Activated CD8-positive, alpha-beta T cell treated with anti-CD3 and anti-CD28 coated beads, Interleukin-2, amount 10 ng/mL, durations not matched to agents 7 days and 5 days (primary cell): ENCODE data around the gene SEMA7A. TPM values are rescaled to one million over a fixed set of nuclear protein-coding genes. Genes with fewer than 3 reads are reported as not detected.

Source experiments
- ATAC-seq: fragments of 150-1000 bp; cut with Tn5 transposase; one replicate; pipeline ENCODE4 v1.10.0; 2021; ENCODE audit warnings: moderate library complexity
- CTCF ChIA-PET: fragments of 350-600 bp; sonication (Branson Sonifier 250); formaldehyde crosslinking; loops from one replicate; lab custom pipeline; 2021; ENCODE audit warnings: antibody characterized with exemption; lab: Charles Lee
- POLR2A ChIA-PET: fragments of 350-600 bp; sonication (Branson Sonifier 250); formaldehyde crosslinking; loops from one replicate; lab custom pipeline; 2021; ENCODE audit warnings: antibody characterized with exemption; lab: Charles Lee
- DNase-seq: peaks from one replicate; pipeline ENCODE4 v3.0.0-alpha.2; 2020
- H3K27ac Mint-ChIP-seq: one replicate; pipeline ENCODE4 v1.8.0; 2021; ENCODE audit warnings: mild to moderate bottlenecking, mixed read lengths
- H3K27me3 Mint-ChIP-seq: one replicate; pipeline ENCODE4 v1.8.0; 2021; ENCODE audit warnings: low read depth, mixed read lengths
- H3K36me3 Mint-ChIP-seq: one replicate; pipeline ENCODE4 v1.8.0; 2021; ENCODE audit warnings: low read depth, mixed read lengths
- H3K4me1 Mint-ChIP-seq: one replicate; pipeline ENCODE4 v1.8.0; 2021; ENCODE audit warnings: low read depth, mixed read lengths
- H3K4me3 Mint-ChIP-seq: one replicate; pipeline ENCODE4 v1.8.0; 2021; ENCODE audit warnings: mild to moderate bottlenecking, mixed read lengths
- H3K9me3 Mint-ChIP-seq: one replicate; pipeline ENCODE4 v1.8.0; 2022; ENCODE audit warnings: mixed read lengths; ENCODE audit not compliant: insufficient read depth
- total RNA-seq, 2 experiments: library from RNA; stranded (reverse); gene quantifications; one replicate each; pipeline ENCODE4 v1.2.3, GENCODE V29; 2021

SEMA7A gene
- total RNA-seq, 2 experiments from 2014 or later = 16.1 to 16.9 TPM

DNA sequence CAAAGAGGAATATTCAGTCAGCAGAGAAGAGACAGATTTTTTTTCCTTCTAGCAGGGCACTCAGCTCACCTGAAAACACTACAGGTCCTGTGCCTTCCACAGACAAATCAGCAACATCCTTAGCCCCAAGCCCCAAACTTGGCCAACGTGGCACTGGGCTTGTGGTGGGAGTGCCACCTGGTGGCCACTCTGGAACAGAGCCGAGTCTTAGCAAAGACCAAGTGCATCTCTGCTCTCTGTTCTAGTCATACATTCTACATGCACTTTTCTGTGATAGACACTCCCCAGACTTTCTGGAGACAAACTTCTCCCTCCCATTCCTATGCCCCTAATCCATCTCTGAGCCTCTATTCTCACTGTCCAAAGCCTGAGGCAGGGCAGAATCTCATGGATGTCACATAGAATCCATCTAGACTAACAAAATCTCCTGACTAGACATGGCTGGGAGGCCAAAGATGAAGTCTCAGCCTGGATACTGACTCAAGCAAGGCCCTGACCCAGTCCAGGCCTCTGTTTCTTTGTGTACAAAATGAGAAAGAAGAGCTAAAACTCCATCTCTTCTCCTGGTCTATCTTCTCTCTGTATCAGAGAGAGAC lies 5.1 kb upstream of the SEMA7A start:
- H3K27me3 Mint-ChIP-seq = no peaks in the 10 kb centered on the region
- no peak overlapping the region for H3K4me3 Mint-ChIP-seq
- CTCF ChIA-PET = interaction anchor here (0.6 to 27.0 kb wide), 21 partner anchors 10 to 348 kb away, joined by 3 to 677 read pairs (median 4); no protein-coding TSS in a partner anchor
- POLR2A ChIA-PET = interaction anchor here (1.1 to 2.0 kb wide), 4 partner anchors 22 to 60 kb away, joined by 3 to 9 read pairs (median 7); partner anchors contain the start of gene UBL7
- H3K36me3 Mint-ChIP-seq = no peaks in the 10 kb centered on the region
- H3K9me3 Mint-ChIP-seq = no peaks in the 10 kb centered on the region
- peak; percentile 72 for ATAC-seq
- no peak overlapping the region for H3K27ac Mint-ChIP-seq
- peak; percentile 88 for DNase-seq
- H3K4me1 Mint-ChIP-seq = peaks cover 55% of the 10 kb centered on the region

GRCh38 chr15:74438206-74438605 lies 4.4 kb upstream of the SEMA7A start:
- Mint-ChIP-seq H3K9me3 (no peaks in the 10 kb centered on the region), H3K27me3 (no peaks in the 10 kb centered on the region), H3K36me3 (no peaks in the 10 kb centered on the region), H3K4me3 (no peak overlapping the region), H3K4me1 (peaks cover 54% of the 10 kb centered on the region), H3K27ac (no peak overlapping the region)
- no peak for ATAC-seq
- ChIA-PET CTCF (interaction anchor here (0.6 to 27.0 kb wide), 16 partner anchors 11 to 349 kb away, joined by 3 to 677 read pairs (median 4); no protein-coding TSS in a partner anchor), POLR2A (interaction anchor here (1.5 to 2.0 kb wide), 2 partner anchors 54 to 56 kb away, joined by 6 to 8 read pairs; no protein-coding TSS in a partner anchor)
- DNase-seq = no peak

DNA sequence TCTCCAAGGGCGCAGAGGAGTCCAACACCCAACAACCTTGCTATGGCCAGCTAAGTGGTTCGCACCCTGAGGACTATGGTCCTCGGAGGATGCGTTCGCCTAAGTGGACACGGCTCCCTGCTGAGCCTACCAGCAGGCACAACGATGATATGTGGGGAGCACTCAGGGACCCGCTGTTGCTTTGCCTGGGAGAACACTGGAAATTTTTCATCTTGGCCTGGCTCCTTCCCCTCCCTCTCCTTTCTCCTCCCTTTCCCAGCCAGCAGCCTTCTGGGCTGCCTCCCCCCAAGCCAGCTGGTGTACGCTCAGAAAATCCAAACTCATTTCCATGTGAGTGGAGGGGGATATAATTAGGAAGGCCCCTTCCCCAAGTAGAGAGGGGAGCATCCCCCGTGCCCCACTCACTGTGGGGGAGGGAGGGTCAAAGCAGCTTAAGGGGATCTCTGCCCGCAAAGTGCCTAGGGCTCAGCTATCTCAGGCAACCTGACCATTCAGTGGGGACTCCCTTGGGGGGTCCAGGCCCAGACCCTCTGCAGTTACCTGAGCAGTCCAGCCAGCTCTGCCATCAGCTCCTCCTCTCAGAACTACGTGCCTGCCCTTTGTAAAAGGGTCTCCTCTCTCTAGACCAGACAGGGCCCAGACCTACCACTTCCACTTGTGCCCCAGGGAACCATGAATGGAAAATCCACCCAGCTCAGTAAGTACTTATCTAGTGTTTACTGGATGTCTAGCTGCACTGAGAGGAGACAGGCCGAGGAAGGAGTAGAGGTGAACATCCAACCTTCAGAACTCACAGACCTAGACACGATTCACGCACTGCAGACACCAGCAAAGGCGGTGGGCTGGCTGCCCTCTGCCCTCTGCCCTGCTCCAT lies 742 bp upstream of the SEMA7A start:
- no peaks in the 10 kb centered on the region for H3K9me3 Mint-ChIP-seq
- H3K36me3 Mint-ChIP-seq = no peaks in the 10 kb centered on the region
- H3K4me1 Mint-ChIP-seq = peaks cover 71% of the 10 kb centered on the region
- H3K27me3 Mint-ChIP-seq = no peaks in the 10 kb centered on the region
- ChIA-PET POLR2A (interaction anchor here (1.0 to 4.2 kb wide), 7 partner anchors 24 to 60 kb away, joined by 3 to 35 read pairs (median 9); partner anchors contain the start of gene UBL7), CTCF (interaction anchor here (1.0 to 27.0 kb wide), 8 partner anchors 9 to 111 kb away, joined by 3 to 677 read pairs (median 4); partner anchors contain the start of gene ARID3B)
- no peak for DNase-seq
- peak overlapping the region; percentile 88 for H3K27ac Mint-ChIP-seq
- no peak for ATAC-seq
- peak overlapping the region; percentile 80 for H3K4me3 Mint-ChIP-seq

DNA sequence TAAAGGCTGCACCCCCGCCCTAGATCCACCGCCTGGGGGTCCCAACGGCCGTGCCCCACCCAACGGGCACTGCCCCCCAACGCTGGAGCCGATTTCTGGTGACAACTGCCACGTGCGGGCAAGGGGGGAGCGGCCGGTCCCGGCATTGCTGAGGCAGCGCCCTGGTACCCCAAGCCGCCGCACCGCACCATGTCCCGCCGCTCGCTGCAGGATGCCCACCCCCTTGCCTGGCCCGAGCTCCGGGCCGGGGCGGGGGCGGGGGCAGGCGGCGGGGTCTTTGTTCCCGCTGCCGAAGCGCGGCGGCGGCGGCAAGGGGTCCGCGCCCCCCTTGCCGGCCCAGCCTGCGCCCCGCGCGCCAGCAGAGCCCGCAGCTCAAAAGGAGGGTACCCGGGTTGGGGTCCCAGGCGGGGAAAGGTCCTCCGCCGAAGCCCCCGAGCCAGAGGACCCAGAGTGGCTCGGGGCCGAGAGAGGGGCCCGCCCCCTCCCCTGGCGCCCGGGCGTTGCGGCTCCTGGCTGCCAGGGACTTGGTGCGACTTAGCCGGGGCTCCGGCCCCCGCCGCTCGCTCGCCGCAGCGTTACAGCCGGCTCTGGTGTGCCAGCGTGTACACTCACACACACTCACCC lies 678 bp downstream of the SEMA7A start:
- ChIA-PET POLR2A (interaction anchor here (0.6 to 4.2 kb wide), 5 partner anchors 30 to 51 kb away, joined by 3 to 35 read pairs (median 11); no protein-coding TSS in a partner anchor), CTCF (interaction anchor here (1.1 to 27.0 kb wide), 3 partner anchors 21 to 54 kb away, joined by 3 to 677 read pairs (median 39); no protein-coding TSS in a partner anchor)
- H3K4me3 Mint-ChIP-seq = peak overlapping the region; percentile 83
- H3K36me3 Mint-ChIP-seq = peaks cover under 1% of the 10 kb centered on the region
- H3K9me3 Mint-ChIP-seq = no peaks in the 10 kb centered on the region
- H3K27me3 Mint-ChIP-seq = no peaks in the 10 kb centered on the region
- H3K4me1 Mint-ChIP-seq = peaks cover 75% of the 10 kb centered on the region
- DNase-seq (no peak), ATAC-seq (no peak)
- no peak overlapping the region for H3K27ac Mint-ChIP-seq

DNA sequence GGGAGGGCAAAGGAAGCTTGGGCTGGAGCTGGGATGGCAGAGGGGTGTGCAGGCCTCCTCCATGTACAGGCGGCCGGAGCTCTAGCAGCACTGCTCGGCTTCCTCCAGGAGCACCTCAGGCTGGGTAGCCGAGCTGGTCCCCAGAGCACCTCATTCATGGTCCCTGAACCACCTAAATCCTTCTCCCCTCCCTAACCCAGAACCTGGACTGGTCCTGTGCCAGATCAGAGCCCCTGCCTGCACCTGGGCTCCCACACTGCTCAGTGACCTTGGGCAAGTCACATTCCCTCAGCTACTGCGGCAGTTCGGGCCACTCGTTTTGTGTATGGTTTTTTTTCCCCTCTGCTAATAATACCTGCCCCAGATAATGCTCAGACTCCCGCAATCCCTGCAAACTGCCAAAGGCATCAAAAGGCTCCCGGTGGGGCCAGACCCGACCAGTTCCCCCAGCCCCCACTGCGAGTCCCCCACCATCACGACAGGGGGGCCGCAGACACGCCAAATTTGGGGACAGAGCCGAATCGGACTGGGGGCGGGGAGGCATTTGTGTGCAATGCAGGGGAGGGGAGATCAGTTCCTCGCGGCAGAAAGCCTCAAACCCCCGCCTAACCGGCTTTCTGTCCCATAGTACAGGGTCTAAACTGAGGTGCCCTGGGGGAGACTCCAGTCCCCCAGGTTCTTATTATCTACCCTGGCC lies 1.3 kb downstream of the SEMA7A start:
- Mint-ChIP-seq H3K27me3 (no peaks in the 10 kb centered on the region), H3K9me3 (no peaks in the 10 kb centered on the region), H3K36me3 (peaks cover 5% of the 10 kb centered on the region), H3K4me1 (peaks cover 81% of the 10 kb centered on the region), H3K4me3 (peak overlapping the region; percentile 83), H3K27ac (peak overlapping the region; percentile 73)
- CTCF ChIA-PET = interaction anchor here (1.1 to 27.0 kb wide), 5 partner anchors 12 to 53 kb away, joined by 3 to 677 read pairs (median 7); no protein-coding TSS in a partner anchor
- POLR2A ChIA-PET = interaction anchor here (0.6 to 4.2 kb wide), 6 partner anchors 29 to 54 kb away, joined by 3 to 35 read pairs (median 13); no protein-coding TSS in a partner anchor
- DNase-seq (no peak), ATAC-seq (no peak)

GRCh38 chr15:74431645-74432044 lies 2.1 kb downstream of the SEMA7A start:
- no peak for DNase-seq
- ATAC-seq = no peak
- ChIA-PET POLR2A (interaction anchor here (0.6 to 4.2 kb wide), 4 partner anchors 19 to 53 kb away, joined by 3 to 35 read pairs (median 17); no protein-coding TSS in a partner anchor), CTCF (interaction anchor here (1.1 to 27.0 kb wide), 6 partner anchors 11 to 58 kb away, joined by 3 to 677 read pairs (median 6); no protein-coding TSS in a partner anchor)
- peaks cover 9% of the 10 kb centered on the region for H3K36me3 Mint-ChIP-seq
- no peaks in the 10 kb centered on the region for H3K27me3 Mint-ChIP-seq
- H3K9me3 Mint-ChIP-seq = no peaks in the 10 kb centered on the region
- H3K4me1 Mint-ChIP-seq = peaks cover 83% of the 10 kb centered on the region
- H3K27ac Mint-ChIP-seq = peak overlapping the region; percentile 27
- H3K4me3 Mint-ChIP-seq = peak overlapping the region; percentile 83

DNA sequence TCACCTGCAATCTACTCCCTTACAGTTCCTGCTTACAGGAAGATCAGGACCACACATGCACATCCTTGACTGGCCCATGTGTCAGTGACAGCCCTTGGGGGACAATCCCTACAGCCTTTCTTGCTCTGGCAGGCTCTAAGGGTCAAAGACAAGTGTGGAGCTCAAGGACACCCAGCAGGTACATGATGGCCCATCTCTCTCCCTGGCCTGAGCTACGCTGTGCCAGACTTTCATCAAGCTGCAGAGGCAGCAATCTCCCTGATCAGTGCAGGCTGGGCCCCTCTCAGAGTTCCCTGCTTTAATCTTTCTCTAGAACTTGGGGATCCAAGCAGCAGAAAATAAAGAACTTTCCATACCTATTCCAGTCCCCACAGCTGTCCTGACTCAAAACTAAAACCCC lies 2.6 kb downstream of the SEMA7A start:
- DNase-seq (no peak), ATAC-seq (no peak)
- H3K27me3 Mint-ChIP-seq = no peaks in the 10 kb centered on the region
- no peaks in the 10 kb centered on the region for H3K9me3 Mint-ChIP-seq
- ChIA-PET POLR2A (interaction anchor here (1.0 to 4.2 kb wide), 4 partner anchors 18 to 55 kb away, joined by 4 to 35 read pairs (median 17); no protein-coding TSS in a partner anchor), CTCF (interaction anchor here (1.2 to 27.0 kb wide), 5 partner anchors 11 to 59 kb away, joined by 3 to 677 read pairs (median 7); no protein-coding TSS in a partner anchor)
- H3K36me3 Mint-ChIP-seq = peaks cover 14% of the 10 kb centered on the region
- peak overlapping the region; percentile 83 for H3K4me3 Mint-ChIP-seq
- H3K27ac Mint-ChIP-seq = no peak overlapping the region
- H3K4me1 Mint-ChIP-seq = peaks cover 83% of the 10 kb centered on the region

DNA sequence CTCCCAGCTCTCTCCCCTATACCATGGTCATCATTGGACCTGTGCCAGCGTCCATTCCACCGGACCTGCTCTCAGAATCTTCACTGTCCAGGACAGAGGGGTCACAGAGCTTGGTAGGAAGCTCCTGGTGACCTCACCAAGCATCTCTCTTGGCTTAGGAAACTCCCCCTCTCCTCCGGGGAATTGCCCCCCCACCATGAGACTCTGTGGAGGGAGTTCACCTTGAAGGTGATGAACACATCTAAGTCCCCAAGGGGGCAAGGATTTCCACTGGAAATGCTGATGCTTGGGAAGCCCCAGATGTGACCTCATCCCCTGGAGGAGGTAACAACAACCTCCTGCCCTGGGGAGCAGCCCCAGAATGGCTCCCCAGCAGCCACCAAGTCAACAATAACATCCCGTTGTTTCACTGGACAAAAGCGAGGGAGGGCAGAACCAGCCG lies 3.2 kb downstream of the SEMA7A start:
- Mint-ChIP-seq H3K4me3 (no peak overlapping the region), H3K27ac (no peak overlapping the region), H3K36me3 (peaks cover 14% of the 10 kb centered on the region), H3K9me3 (no peaks in the 10 kb centered on the region), H3K27me3 (no peaks in the 10 kb centered on the region), H3K4me1 (peaks cover 80% of the 10 kb centered on the region)
- ChIA-PET CTCF (interaction anchor here (1.2 to 27.0 kb wide), 5 partner anchors 12 to 59 kb away, joined by 3 to 677 read pairs (median 5); no protein-coding TSS in a partner anchor), POLR2A (interaction anchor here (0.8 to 3.7 kb wide), 4 partner anchors 18 to 54 kb away, joined by 3 to 29 read pairs (median 4); no protein-coding TSS in a partner anchor)
- DNase-seq = no peak
- ATAC-seq = no peak

DNA sequence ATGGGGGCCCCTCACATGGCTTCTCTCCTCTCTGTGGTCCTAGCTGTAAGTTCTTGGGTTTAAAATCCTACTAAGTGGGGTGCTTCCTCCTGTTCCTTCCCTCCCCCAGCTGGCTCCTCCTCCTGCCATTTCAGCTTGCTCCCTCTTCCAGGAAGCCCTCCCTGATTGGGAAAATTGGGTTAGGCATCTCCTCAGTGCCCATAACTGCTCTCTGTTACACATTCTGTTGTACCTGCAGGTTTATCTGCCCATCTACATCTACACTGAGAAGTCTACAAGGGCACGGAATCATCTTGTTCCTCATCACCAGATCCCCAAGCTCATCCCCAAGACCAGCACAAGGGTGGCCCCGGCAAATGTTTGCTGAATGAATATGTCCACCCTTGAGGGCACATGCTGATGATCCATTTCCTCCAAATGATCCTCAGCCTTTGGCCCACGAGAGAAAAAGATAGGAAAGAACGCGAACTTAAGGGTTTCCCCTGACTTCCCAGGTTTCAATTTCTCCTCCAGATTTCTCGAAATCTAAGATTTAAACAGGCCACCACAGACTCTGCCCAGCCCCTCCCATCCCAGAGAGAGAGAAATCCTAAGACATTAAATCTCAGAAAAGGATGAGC lies 3.9 kb downstream of the SEMA7A start:
- peak overlapping the region; percentile 62 for H3K27ac Mint-ChIP-seq

More for the DNA sequence above, 3.9 kb downstream of the SEMA7A start:
- no peak overlapping the region for H3K4me3 Mint-ChIP-seq
- no peaks in the 10 kb centered on the region for H3K27me3 Mint-ChIP-seq
- peaks cover 14% of the 10 kb centered on the region for H3K36me3 Mint-ChIP-seq
- H3K9me3 Mint-ChIP-seq = no peaks in the 10 kb centered on the region
- CTCF ChIA-PET = interaction anchor here (1.2 to 27.0 kb wide), 3 partner anchors 11 to 51 kb away, joined by 3 to 677 read pairs (median 3); no protein-coding TSS in a partner anchor
- no peak for DNase-seq
- ATAC-seq = no peak
- peaks cover 76% of the 10 kb centered on the region for H3K4me1 Mint-ChIP-seq
- POLR2A ChIA-PET = interaction anchor here (0.8 to 3.7 kb wide), 3 partner anchors 28 to 48 kb away, joined by 3 to 29 read pairs (median 3); no protein-coding TSS in a partner anchor
